CD4-positive, alpha-beta T cell treated with Interleukin-12 subunit alpha and Interleukin-12 subunit beta, for 1 hour (primary cell): ENCODE measurements around the gene MGLL.

ENCODE experiments used
- DNase-seq: peaks from one replicate; pipeline ENCODE4 v3.0.0-alpha.2; 2020

Gene MGLL

GRCh38 chr3:127822041-127822681 lies at the start of gene MGLL:
Gene MGLL, minus strand, starts transcription at chr3:127822515. Its CDS starts 197 bp downstream, at chr3:127822318.
- no peak for DNase-seq

DNA sequence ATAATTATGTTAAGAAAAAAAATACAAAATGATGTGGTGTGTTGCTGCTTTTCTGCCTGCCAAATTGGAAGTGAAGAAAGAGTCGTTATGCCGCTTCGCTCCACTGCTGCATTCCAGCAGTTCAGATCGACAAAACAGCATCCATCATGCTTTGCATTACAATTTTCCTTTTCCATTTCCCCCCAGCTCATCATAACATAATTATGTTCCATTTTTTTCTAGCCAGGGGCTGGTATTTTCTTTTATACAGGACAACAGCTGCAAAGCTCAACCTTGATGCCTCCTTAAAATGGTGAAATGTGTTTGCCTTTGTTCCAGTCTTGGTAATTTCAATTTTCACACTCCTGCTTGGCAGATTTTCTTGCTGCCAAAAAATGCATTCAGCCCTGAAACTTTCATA lies 47.8 kb upstream of the MGLL start:
- DNase-seq, result no peak

DNA sequence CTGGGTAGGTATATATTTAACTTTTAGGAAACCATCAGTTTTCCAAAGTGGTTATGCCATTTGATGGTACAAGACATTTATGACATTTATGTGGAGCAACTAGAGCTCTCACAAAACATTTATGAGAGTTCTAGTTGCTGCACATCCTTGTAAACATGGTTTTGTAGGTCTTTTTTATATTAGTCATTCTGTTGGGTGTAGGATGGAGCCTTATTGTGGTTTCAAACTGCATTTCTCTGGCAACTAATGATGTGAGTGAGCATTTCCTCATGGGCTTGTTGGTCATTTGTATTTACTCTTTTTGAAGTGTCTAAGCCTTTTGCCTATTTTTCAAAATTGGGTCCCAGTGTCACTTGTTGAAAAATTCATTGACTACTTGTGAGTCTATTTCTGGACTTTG lies 45.7 kb upstream of the MGLL start:
- DNase-seq, result no peak

GRCh38 chr3:127867412-127867811 lies 45.1 kb upstream of the MGLL start:
- DNase-seq, result no peak

GRCh38 chr3:127865941-127866340 lies 43.6 kb upstream of the MGLL start:
- no peak for DNase-seq

- DNase-seq, result no peak
Observed at GRCh38 chr3:127860211-127860696, 37.9 kb upstream of the MGLL start.

GRCh38 chr3:127859730-127860129 lies 37.4 kb upstream of the MGLL start:
- no peak for DNase-seq

DNA sequence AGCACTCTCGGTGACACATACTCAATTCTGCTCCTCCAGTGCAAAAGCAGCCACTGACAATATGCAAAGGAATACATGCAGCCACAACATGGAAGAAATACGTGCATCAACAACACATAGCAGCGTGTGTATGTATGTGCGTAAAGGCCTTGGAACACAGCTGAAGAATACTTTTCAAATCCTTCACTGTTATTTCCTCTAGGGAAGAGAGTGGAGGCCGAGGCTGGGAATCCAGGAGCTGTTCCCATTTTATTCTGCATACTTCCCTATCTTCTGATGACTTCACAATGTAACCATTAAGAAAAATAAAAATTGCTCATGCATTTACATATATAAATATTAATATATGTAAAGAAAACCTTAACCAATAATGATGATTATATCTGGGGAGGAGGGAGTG lies 36.6 kb upstream of the MGLL start:
- DNase-seq, result no peak

DNA sequence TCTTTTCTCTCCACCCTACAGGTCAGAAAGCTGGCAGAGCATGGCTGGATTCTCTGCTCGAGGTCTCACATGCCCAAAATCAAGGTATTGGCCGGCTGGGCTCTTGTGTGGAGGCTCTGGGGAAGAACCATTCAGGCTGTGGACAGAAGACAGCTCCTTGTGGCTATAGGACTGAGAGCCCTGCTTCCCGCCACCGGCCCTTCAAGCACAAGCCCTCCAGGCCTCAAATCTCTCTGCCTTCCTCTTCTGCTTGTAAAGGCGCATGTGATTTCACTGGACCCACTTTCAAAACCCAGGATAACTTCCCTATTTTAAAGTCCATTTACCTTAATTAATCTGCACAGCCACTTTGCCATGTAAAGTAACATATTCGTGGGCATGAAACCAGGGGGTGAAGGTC lies 36.2 kb upstream of the MGLL start:
- no peak for DNase-seq

DNA sequence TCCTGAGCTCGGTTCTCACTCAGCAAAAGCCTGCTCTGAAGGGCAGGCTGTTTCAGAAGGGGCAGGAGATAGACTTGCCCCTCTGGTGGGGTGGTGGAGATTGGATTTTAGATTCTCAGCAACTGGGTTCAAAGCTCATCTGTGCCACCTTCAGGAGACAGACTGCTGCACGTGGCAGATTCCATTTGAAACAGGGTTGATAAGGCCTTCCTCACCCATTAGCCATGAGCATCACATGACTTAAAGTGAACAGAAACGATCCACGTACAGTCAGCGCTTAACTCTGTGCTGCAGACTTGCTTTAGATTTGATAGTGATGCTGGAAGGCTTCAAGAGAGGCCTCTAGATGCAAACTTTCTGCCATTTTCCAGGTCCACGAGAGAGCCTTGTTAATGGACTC lies 35.0 kb upstream of the MGLL start:
- no peak for DNase-seq

DNA sequence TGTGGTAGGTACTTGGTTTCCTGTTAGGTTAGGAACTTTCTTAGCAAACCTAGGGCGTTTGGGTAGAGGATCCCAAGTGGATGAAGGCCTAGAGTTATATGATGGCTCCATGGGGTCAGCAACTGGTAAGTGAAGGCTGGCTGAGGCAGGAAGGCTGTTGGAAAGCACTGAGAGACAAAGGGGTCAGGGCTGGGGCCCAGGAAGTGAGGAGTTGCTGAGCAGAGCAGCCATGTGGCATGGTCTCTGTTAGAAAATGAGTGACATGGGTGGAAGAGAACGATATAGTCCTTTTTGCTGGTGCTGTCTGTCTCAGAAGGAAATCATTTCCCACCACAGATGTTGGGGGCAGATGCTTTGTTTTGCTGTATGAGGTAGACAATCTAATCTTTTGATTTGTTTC lies 34.5 kb upstream of the MGLL start:
- DNase-seq, result no peak

DNA sequence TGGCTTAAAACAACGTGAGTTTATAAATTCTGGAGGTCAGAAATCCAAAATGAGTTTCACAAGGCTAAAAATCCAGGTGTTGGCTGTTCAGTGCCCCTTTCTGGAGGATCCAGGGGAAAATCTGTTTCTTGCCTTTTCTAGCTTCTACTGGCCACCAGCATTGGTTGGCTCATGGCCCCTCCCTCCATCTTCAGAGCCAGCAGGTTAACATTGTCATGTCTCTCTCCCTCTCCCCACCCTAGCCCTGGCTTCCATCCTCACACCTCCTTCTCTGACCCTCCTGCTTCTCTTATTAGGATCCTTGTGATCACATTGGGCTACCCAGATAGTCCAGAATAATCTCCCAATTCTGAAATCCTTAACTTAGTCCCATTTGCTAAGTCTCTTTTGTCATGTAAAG lies 32.9 kb upstream of the MGLL start:
- DNase-seq, result no peak

DNA sequence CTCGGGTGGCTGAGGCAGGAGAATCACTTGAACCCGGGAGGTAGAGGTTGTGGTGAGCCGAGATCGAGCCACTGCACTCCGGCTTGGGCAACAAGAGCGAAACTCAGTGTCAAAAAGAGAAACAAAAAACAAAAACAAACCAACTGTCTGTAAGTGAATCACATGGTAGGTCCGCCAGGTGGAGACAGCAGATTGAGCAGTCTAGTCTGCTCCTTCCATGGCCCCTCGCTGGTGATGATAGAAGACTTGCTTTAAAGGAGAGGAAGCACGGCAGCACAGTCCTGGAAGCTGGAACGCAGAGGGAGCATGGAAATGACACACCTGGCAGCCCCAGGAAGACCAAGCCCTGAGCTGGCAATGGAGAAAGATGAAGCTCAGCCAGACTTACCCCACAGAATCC lies 31.4 kb upstream of the MGLL start:
- no peak for DNase-seq

GRCh38 chr3:127851899-127852298 lies 29.6 kb upstream of the MGLL start:
- no peak for DNase-seq

DNA sequence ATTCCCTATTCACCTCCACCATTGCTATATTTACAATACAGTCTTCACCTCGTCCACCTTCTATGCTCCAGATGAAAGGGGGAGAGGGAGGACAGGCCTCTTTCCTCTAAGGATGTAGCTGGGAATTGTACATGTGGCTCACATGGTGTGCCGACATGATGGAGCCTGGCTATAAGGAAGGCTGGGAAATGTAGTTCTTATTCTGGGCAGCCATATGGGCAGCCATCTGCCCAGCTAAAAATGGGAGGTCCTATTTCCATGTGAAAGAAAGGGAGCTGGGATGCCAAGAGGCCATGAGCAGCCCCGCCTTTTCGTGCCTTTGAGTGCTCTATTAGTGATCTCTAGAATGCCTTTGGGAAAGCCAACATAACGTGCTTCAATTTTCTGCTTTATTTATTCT lies 27.1 kb upstream of the MGLL start:
- DNase-seq, result no peak

DNA sequence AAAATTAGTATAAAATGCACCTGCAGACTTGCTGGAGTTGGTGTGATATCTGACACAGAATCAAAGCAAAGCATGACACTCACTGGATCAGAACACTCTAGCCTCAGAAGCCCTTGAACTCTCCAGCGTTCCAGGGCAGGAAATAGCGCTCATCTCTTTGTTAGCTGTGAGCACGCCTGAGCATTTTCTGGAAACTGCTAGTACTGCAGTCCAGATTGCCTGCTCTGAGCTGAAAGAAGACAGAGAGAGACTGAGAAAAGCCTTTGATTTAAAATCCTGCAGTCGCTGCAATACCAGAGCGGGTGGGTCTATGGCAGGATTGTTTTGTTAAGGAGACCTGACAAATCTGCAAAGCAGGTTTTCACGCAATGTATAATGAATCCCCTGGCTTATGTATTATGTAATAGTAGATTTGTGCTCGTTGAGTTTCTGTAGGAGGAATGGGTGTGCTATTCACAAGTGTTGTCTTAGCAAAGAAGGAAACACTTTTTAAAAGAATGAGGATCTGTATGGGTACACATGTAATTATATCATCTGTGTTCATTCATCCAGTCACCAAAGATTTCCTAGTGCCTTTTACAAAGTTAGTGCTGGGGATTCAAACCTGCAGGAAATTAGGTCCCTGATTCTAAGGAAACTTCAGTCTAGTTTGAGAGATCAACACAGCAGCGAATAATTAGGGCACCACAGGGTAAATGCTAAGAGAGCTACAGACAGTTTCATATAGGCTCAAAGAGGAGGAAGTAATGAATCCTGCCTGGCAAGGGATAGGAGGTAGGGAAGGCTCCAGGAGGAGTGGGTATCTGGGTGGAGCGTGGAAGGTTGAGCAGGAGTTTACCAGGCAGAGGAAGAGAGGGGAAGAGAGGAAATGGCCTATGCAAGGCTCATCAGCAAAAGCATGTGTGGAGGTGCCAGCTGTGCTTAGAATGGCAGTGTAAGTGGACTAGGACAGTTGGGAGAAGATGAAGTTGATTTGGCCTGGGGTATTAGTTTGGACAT lies 26.1 kb upstream of the MGLL start:
- DNase-seq, result no peak

DNA sequence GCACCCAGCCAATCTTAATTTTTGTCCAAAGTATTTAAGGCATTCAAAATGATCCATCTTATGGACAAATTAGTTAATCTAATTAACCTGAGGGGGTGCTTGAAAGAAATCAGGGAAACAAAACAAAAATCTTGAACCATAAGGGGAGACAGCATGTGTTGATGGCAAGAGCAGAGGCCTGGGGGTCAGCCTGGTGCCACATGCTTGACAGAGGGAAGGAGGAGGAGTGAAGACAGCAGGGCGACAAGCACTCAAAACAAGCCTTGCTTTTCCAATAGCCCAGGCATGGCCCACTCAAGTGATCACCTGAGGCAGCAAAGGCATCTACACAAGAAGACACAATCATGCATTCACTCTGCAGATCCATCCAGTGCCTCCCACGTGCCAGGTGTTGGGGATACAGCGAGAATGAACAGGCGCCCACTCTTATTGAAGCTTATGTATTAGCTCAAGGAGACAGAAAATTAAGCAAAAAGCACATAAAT lies 25.0 kb upstream of the MGLL start:
- no peak for DNase-seq

- DNase-seq, result no peak
Observed at GRCh38 chr3:127846576-127846975, 24.3 kb upstream of the MGLL start.

- no peak for DNase-seq
Observed at GRCh38 chr3:127844326-127844942, 22.1 kb upstream of the MGLL start.

- no peak for DNase-seq
Observed at GRCh38 chr3:127840671-127841070, 18.4 kb upstream of the MGLL start.

GRCh38 chr3:127839099-127839498 lies 16.8 kb upstream of the MGLL start:
- DNase-seq, result no peak

DNA sequence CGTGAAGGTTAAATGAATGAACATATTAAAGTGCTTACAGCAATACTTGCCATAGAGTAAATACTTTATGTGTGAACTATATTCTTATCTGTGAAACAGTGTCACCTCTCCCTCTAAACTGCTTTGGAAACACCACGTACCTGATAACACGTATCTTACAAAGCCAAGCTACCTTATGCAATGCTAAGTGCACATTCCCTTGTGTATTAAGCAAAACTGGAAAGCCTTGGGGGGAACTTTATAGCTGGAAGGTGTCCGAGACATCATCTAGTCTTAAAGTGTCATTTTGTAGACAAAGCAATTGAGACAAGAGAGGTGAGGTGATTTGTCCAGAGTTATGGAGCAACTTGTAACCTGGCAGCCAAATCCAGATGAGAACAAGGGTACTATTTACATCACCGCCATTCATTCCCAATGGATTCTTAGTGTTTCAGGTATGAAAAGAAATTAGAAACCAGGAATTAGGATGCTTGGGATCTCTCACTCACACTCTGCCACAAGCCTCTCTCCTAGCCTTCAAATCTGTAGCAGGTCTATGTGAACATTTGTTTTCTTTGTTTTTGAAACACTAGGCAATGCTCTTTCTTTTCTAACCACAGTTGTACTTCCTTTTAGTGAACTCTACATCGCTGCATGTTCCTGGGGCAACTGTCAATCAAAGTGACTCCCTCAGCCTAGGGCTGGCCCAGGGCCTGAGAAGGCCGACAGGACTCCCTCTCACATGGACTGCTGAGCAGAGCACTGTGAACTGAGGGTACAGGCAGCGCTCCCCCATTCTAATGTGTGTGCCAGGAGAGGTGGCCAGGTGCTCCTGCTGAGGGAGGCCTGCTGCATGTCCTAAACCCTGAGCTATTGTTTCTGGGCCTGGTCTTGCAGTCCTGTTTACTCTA lies 13.9 kb upstream of the MGLL start:
- DNase-seq, result no peak
